A549 (cell line): Measurements from ENCODE around the gene KIAA1614.

ENCODE experiments used
- EP300 ChIP-seq, 2 experiments: fragments of >200 bp; sonication (Bioruptor Twin); formaldehyde crosslinking; IDR thresholded peaks; 2 replicates in 1 of 2; 3 replicates in 1 of 2; pipeline ENCODE4 v1.6.1; 2016 to 2017
- MAFK ChIP-seq: fragments of 450-650 bp; IDR thresholded peaks from 2 replicates; pipeline ENCODE4 v1.6.1; 2014; ENCODE audit not compliant: partially characterized antibody
- POLR2A ChIP-seq: IDR thresholded peaks from 2 replicates; pipeline ENCODE4 v1.6.1; 2012; ENCODE audit warnings: mild to moderate bottlenecking, low read length
- RAD21 ChIP-seq, 2 experiments: fragments of >200 bp in 1 of 2; sonication (Bioruptor Twin) in 1 of 2; formaldehyde crosslinking in 1 of 2; IDR thresholded peaks in 1 of 2; conservative IDR thresholded peaks in 1 of 2; 2 replicates in 1 of 2; 3 replicates in 1 of 2; pipeline ENCODE4 v1.6.1; 2012 to 2018; ENCODE audit warnings: inconsistent platforms in 1 of 2
- SMC3 ChIP-seq: fragments of >200 bp; sonication (Bioruptor Twin); formaldehyde crosslinking; IDR thresholded peaks from 3 replicates; pipeline ENCODE4 v1.6.1; 2018; ENCODE audit warnings: inconsistent platforms
- TP53 ChIP-seq: fragments of 250-450 bp; sonication (Bioruptor Pico); IDR thresholded peaks from 2 replicates; pipeline ENCODE4 v1.5.0; 2021; ENCODE audit warnings: mild to moderate bottlenecking, moderate library complexity
- TF ChIP-seq, protein P1 (sequence below): fragments of >200 bp; sonication (Bioruptor Twin); formaldehyde crosslinking; IDR thresholded peaks from 3 replicates; pipeline ENCODE4 v1.5.1; 2016
- TF ChIP-seq, protein P2 (sequence below): fragments of >200 bp; sonication (Bioruptor Twin); formaldehyde crosslinking; IDR thresholded peaks from 3 replicates; pipeline ENCODE4 v1.6.1; 2016
- TF ChIP-seq, protein P3 (sequence below): fragments of 450-650 bp; IDR thresholded peaks from 2 replicates; pipeline ENCODE4 v1.6.1; 2014; ENCODE audit warnings: antibody characterized with exemption
- TF ChIP-seq, protein P4 (sequence below): IDR thresholded peaks from 2 replicates; pipeline ENCODE4 v1.6.1; 2012

DNA sequence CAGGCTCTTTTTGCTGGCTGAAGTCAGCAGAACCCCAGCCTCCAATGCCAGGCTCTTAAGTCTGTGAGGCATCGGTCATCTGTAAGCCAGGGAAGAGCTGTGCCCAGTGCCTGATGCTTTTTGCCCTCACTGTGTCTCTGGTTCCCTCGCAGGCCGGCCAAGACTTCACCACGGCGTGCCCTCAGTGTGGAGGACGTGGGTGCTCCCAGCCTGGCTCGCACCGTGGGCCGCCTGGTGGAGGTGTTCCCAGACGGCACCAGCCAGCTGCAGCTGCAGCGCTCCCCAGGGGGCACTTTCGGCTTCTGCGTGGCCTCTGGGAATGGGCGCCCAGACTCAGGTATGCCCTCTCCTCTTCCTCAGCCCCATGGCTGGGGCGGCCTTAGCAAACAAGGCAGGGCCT is 32.5 kb downstream of the KIAA1614 start:
- TF ChIP-seq, protein P1, sequence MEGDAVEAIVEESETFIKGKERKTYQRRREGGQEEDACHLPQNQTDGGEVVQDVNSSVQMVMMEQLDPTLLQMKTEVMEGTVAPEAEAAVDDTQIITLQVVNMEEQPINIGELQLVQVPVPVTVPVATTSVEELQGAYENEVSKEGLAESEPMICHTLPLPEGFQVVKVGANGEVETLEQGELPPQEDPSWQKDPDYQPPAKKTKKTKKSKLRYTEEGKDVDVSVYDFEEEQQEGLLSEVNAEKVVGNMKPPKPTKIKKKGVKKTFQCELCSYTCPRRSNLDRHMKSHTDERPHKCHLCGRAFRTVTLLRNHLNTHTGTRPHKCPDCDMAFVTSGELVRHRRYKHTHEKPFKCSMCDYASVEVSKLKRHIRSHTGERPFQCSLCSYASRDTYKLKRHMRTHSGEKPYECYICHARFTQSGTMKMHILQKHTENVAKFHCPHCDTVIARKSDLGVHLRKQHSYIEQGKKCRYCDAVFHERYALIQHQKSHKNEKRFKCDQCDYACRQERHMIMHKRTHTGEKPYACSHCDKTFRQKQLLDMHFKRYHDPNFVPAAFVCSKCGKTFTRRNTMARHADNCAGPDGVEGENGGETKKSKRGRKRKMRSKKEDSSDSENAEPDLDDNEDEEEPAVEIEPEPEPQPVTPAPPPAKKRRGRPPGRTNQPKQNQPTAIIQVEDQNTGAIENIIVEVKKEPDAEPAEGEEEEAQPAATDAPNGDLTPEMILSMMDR = no peak
- TF ChIP-seq TP53 (no peak), POLR2A (no peak), EP300 (IDR thresholded peaks at IDR 0.05) (no peak), RAD21 (conservative IDR thresholded peaks at IDR 0.05 in 1 of 2, IDR thresholded peaks at IDR 0.05 in 1 of 2) (no peak), MAFK (no peak), SMC3 (no peak)
- TF ChIP-seq, protein P2, sequence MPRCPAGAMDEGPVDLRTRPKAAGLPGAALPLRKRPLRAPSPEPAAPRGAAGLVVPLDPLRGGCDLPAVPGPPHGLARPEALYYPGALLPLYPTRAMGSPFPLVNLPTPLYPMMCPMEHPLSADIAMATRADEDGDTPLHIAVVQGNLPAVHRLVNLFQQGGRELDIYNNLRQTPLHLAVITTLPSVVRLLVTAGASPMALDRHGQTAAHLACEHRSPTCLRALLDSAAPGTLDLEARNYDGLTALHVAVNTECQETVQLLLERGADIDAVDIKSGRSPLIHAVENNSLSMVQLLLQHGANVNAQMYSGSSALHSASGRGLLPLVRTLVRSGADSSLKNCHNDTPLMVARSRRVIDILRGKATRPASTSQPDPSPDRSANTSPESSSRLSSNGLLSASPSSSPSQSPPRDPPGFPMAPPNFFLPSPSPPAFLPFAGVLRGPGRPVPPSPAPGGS = no peak
- TF ChIP-seq, protein P3, sequence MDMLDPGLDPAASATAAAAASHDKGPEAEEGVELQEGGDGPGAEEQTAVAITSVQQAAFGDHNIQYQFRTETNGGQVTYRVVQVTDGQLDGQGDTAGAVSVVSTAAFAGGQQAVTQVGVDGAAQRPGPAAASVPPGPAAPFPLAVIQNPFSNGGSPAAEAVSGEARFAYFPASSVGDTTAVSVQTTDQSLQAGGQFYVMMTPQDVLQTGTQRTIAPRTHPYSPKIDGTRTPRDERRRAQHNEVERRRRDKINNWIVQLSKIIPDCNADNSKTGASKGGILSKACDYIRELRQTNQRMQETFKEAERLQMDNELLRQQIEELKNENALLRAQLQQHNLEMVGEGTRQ = no peak
- TF ChIP-seq, protein P4, sequence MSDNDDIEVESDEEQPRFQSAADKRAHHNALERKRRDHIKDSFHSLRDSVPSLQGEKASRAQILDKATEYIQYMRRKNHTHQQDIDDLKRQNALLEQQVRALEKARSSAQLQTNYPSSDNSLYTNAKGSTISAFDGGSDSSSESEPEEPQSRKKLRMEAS = no peak
